ENCODE measurements around the gene TMEM225B. TPM values are rescaled to one million over a fixed set of nuclear protein-coding genes. Genes with fewer than 3 reads are reported as not detected.

TMEM225B gene
- total and polyA plus RNA-seq, 5 donors from 2014 or later = 0.67 to 2.3 (median 1.1) TPM

GRCh38 chr7:99625321-99625720 is 27.3 kb downstream of the TMEM225B start:
- no peak for DNase-seq
- no peak for ATAC-seq (ENCODE audit: low read depth in 2 of 2)
- no peaks in the 10 kb centered on the region for H3K9me3 ChIP-seq (ENCODE audit: control insufficient read depth in 2 of 2, low read length in 2 of 2)
- H3K4me3 Mint-ChIP-seq = peak overlapping the region in 3 of 4 donors; percentile 17 to 93 (median 84)
- H3K4me3 ChIP-seq (ENCODE audit: low read depth, low read length) = peak overlapping the region; percentile 67
- H3K36me3 Mint-ChIP-seq = peaks cover 59% of the 10 kb centered on the region
- H3K9me3 Mint-ChIP-seq = no peaks in the 10 kb centered on the region
- H3K4me1 Mint-ChIP-seq = peaks cover 19 to 54% (median 45%) of the 10 kb centered on the region in 4 donors
- H3K27ac ChIP-seq (ENCODE audit: insufficient read depth, low read length, poor library complexity, severe bottlenecking) = peak overlapping the region; percentile 90
- peak overlapping the region; percentile 82 to 99 (median 98) for H3K27ac Mint-ChIP-seq
- no peaks in the 10 kb centered on the region for H3K27me3 ChIP-seq (ENCODE audit: control insufficient read depth, insufficient read depth, low read length)
- H3K36me3 ChIP-seq (ENCODE audit: control insufficient read depth, insufficient read depth, low read length) = peaks cover 76% of the 10 kb centered on the region
- peaks cover 31% of the 10 kb centered on the region for H3K4me1 ChIP-seq (ENCODE audit: control insufficient read depth, insufficient read depth, low read length, poor library complexity, severe bottlenecking)
- no peaks in the 10 kb centered on the region for H3K27me3 Mint-ChIP-seq

- Histone ChIP-seq H3K4me1 (ENCODE audit: control insufficient read depth, insufficient read depth, low read length, poor library complexity, severe bottlenecking) (peaks cover 31% of the 10 kb centered on the region), H3K36me3 (ENCODE audit: control insufficient read depth, insufficient read depth, low read length) (peaks cover 76% of the 10 kb centered on the region), H3K4me3 (ENCODE audit: low read depth, low read length) (no peak overlapping the region), H3K27ac (ENCODE audit: insufficient read depth, low read length, poor library complexity, severe bottlenecking) (peak overlapping the region; percentile 90), H3K27me3 (ENCODE audit: control insufficient read depth, insufficient read depth, low read length) (no peaks in the 10 kb centered on the region), H3K9me3 (ENCODE audit: control insufficient read depth in 2 of 2, low read length in 2 of 2) (no peaks in the 10 kb centered on the region)
- no peak for ATAC-seq (ENCODE audit: low read depth in 2 of 2)
- H3K4me1 Mint-ChIP-seq = peaks cover 25 to 58% (median 47%) of the 10 kb centered on the region in 4 donors
- H3K27me3 Mint-ChIP-seq = no peaks in the 10 kb centered on the region
- peaks cover 59% of the 10 kb centered on the region for H3K36me3 Mint-ChIP-seq
- peak overlapping the region in 1 of 4 donors; percentile 58 for H3K4me3 Mint-ChIP-seq
- no peak for DNase-seq
- peak overlapping the region; percentile 82 to 98 (median 84) for H3K27ac Mint-ChIP-seq
- no peaks in the 10 kb centered on the region for H3K9me3 Mint-ChIP-seq
Measured at GRCh38 chr7:99625961-99626360, 27.9 kb downstream of the TMEM225B start.

GRCh38 chr7:99626661-99627060 is 28.6 kb downstream of the TMEM225B start:
- H3K36me3 Mint-ChIP-seq = peaks cover 62% of the 10 kb centered on the region
- peaks cover 26 to 58% (median 47%) of the 10 kb centered on the region in 4 donors for H3K4me1 Mint-ChIP-seq
- no peaks in the 10 kb centered on the region for H3K9me3 Mint-ChIP-seq
- no peak overlapping the region for H3K4me3 ChIP-seq (ENCODE audit: low read depth, low read length)
- peaks cover 31% of the 10 kb centered on the region for H3K4me1 ChIP-seq (ENCODE audit: control insufficient read depth, insufficient read depth, low read length, poor library complexity, severe bottlenecking)
- H3K36me3 ChIP-seq (ENCODE audit: control insufficient read depth, insufficient read depth, low read length) = peaks cover 73% of the 10 kb centered on the region
- no peaks in the 10 kb centered on the region for H3K9me3 ChIP-seq (ENCODE audit: control insufficient read depth in 2 of 2, low read length in 2 of 2)
- H3K27ac Mint-ChIP-seq = peak overlapping the region in 2 of 3 donors; percentile 84 to 98
- peak overlapping the region in 1 of 4 donors; percentile 31 for H3K4me3 Mint-ChIP-seq
- no peaks in the 10 kb centered on the region for H3K27me3 ChIP-seq (ENCODE audit: control insufficient read depth, insufficient read depth, low read length)
- ATAC-seq (ENCODE audit: low read depth in 2 of 2) (no peak), DNase-seq (no peak)
- no peak overlapping the region for H3K27ac ChIP-seq (ENCODE audit: insufficient read depth, low read length, poor library complexity, severe bottlenecking)
- no peaks in the 10 kb centered on the region for H3K27me3 Mint-ChIP-seq

GRCh38 chr7:99627513-99627912 is 29.4 kb downstream of the TMEM225B start:
- Mint-ChIP-seq H3K27me3 (no peaks in the 10 kb centered on the region), H3K27ac (no peak overlapping the region), H3K4me3 (no peak overlapping the region), H3K9me3 (no peaks in the 10 kb centered on the region), H3K4me1 (peaks cover 26 to 53% (median 45%) of the 10 kb centered on the region in 4 donors), H3K36me3 (peaks cover 62% of the 10 kb centered on the region)
- H3K27me3 ChIP-seq (ENCODE audit: control insufficient read depth, insufficient read depth, low read length) = no peaks in the 10 kb centered on the region
- H3K9me3 ChIP-seq (ENCODE audit: control insufficient read depth in 2 of 2, low read length in 2 of 2) = no peaks in the 10 kb centered on the region
- no peak for ATAC-seq (ENCODE audit: low read depth in 2 of 2)
- H3K36me3 ChIP-seq (ENCODE audit: control insufficient read depth, insufficient read depth, low read length) = peaks cover 72% of the 10 kb centered on the region
- H3K27ac ChIP-seq (ENCODE audit: insufficient read depth, low read length, poor library complexity, severe bottlenecking) = no peak overlapping the region
- no peak for DNase-seq
- no peak overlapping the region for H3K4me3 ChIP-seq (ENCODE audit: low read depth, low read length)
- peaks cover 31% of the 10 kb centered on the region for H3K4me1 ChIP-seq (ENCODE audit: control insufficient read depth, insufficient read depth, low read length, poor library complexity, severe bottlenecking)

- H3K27me3 Mint-ChIP-seq = no peaks in the 10 kb centered on the region
- H3K9me3 ChIP-seq (ENCODE audit: control insufficient read depth in 2 of 2, low read length in 2 of 2) = no peaks in the 10 kb centered on the region
- no peak overlapping the region for H3K4me3 ChIP-seq (ENCODE audit: low read depth, low read length)
- peaks cover 72% of the 10 kb centered on the region for H3K36me3 ChIP-seq (ENCODE audit: control insufficient read depth, insufficient read depth, low read length)
- no peaks in the 10 kb centered on the region for H3K27me3 ChIP-seq (ENCODE audit: control insufficient read depth, insufficient read depth, low read length)
- H3K4me3 Mint-ChIP-seq = no peak overlapping the region
- H3K4me1 Mint-ChIP-seq = peaks cover 18 to 42% (median 35%) of the 10 kb centered on the region in 4 donors
- peaks cover 22% of the 10 kb centered on the region for H3K4me1 ChIP-seq (ENCODE audit: control insufficient read depth, insufficient read depth, low read length, poor library complexity, severe bottlenecking)
- peaks cover 62% of the 10 kb centered on the region for H3K36me3 Mint-ChIP-seq
- H3K27ac ChIP-seq (ENCODE audit: insufficient read depth, low read length, poor library complexity, severe bottlenecking) = peak overlapping the region; percentile 7
- peak overlapping the region in 1 of 3 donors; percentile 76 for H3K27ac Mint-ChIP-seq
- no peak for DNase-seq
- ATAC-seq (ENCODE audit: low read depth in 2 of 2) = no peak
- H3K9me3 Mint-ChIP-seq = no peaks in the 10 kb centered on the region
Measured at GRCh38 chr7:99628471-99629465, 30.7 kb downstream of the TMEM225B start.

- ATAC-seq (ENCODE audit: low read depth in 2 of 2) (no peak), DNase-seq (no peak)
- no peak overlapping the region for H3K27ac Mint-ChIP-seq
- Histone ChIP-seq H3K27me3 (ENCODE audit: control insufficient read depth, insufficient read depth, low read length) (no peaks in the 10 kb centered on the region), H3K4me3 (ENCODE audit: low read depth, low read length) (no peak overlapping the region), H3K36me3 (ENCODE audit: control insufficient read depth, insufficient read depth, low read length) (peaks cover 76% of the 10 kb centered on the region), H3K4me1 (ENCODE audit: control insufficient read depth, insufficient read depth, low read length, poor library complexity, severe bottlenecking) (peaks cover 13% of the 10 kb centered on the region), H3K9me3 (ENCODE audit: control insufficient read depth in 2 of 2, low read length in 2 of 2) (no peaks in the 10 kb centered on the region), H3K27ac (ENCODE audit: insufficient read depth, low read length, poor library complexity, severe bottlenecking) (no peak overlapping the region)
- peaks cover 57% of the 10 kb centered on the region for H3K36me3 Mint-ChIP-seq
- no peaks in the 10 kb centered on the region for H3K9me3 Mint-ChIP-seq
- H3K4me3 Mint-ChIP-seq = no peak overlapping the region
- H3K4me1 Mint-ChIP-seq = peaks cover 13 to 33% (median 26%) of the 10 kb centered on the region in 4 donors
- no peaks in the 10 kb centered on the region for H3K27me3 Mint-ChIP-seq
Measured at GRCh38 chr7:99629643-99630042, 31.6 kb downstream of the TMEM225B start.

- Mint-ChIP-seq H3K27ac (peak overlapping the region; percentile 26 to 78 (median 67)), H3K9me3 (no peaks in the 10 kb centered on the region), H3K4me3 (peak overlapping the region in 1 of 4 donors; percentile 20), H3K4me1 (peaks cover 12 to 20% (median 15%) of the 10 kb centered on the region in 4 donors), H3K36me3 (peaks cover 48% of the 10 kb centered on the region), H3K27me3 (no peaks in the 10 kb centered on the region)
- H3K9me3 ChIP-seq (ENCODE audit: control insufficient read depth in 2 of 2, low read length in 2 of 2) = no peaks in the 10 kb centered on the region
- no peak overlapping the region for H3K27ac ChIP-seq (ENCODE audit: insufficient read depth, low read length, poor library complexity, severe bottlenecking)
- H3K4me1 ChIP-seq (ENCODE audit: control insufficient read depth, insufficient read depth, low read length, poor library complexity, severe bottlenecking) = no peaks in the 10 kb centered on the region
- ATAC-seq (ENCODE audit: low read depth in 2 of 2) (peak in 1 of 2 donors; percentile 28), DNase-seq (peak in 1 of 3 donors; percentile 25)
- H3K27me3 ChIP-seq (ENCODE audit: control insufficient read depth, insufficient read depth, low read length) = no peaks in the 10 kb centered on the region
- peaks cover 63% of the 10 kb centered on the region for H3K36me3 ChIP-seq (ENCODE audit: control insufficient read depth, insufficient read depth, low read length)
- H3K4me3 ChIP-seq (ENCODE audit: low read depth, low read length) = no peak overlapping the region
Measured at GRCh38 chr7:99631295-99632109, 33.4 kb downstream of the TMEM225B start.
